CD4-positive, alpha-beta T cell treated with Interleukin-4 for 1 hour (primary cell): ENCODE measurements around the gene POLR2H.

Experiments used
- DNase-seq, 2 donors: peaks; one replicate each; pipeline ENCODE4 v3.0.0-alpha.2; 2020 to 2022

Gene POLR2H

DNA sequence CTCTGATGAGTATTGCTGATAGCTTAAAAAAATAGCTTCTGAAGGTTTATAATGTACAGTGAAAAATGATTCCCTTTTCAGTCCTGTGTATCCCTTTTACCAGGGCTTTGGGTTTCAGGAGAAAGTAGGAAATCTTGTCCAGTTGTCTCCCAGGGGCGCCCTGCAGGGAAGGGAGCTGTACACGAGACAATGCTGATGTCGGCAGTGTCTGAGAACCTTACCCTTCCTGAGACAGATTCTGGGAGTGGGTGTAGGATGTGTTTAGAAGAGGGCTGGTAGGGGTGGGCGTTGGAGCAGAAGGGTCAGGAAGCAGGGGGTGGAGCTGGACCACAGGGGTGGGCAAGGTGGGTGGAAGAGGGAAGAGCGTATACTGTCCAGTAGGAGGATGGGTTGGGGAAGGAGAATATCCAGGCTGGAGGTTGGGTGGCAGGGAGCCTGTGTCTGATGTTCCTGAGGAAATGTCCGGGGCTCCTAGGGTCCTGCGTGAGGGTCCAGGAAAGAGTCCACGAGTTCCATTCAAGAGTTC is 10.8 kb downstream of the POLR2H start:
- DNase-seq, result no peak

DNA sequence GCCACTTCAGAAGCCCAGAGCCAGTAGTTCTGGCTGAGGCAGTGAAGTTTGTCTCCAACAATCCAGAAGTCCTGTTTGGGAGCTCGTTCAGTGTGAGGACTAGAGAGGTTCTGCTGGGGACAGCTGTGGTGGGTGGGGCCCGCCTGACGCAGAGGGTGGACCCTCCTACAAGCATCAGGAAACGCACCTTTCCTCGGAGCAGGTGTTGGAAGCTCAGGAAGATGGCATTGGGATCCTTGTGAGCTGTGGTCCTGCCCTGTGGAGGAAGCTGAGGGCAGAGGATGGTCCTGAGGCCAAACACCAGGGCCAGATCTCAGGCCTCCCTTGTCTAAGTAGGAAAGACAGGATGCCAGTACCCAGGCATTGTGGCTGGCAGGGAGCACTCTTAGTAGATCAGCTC is 11.4 kb downstream of the POLR2H start:
- no peak for DNase-seq

- no peak for DNase-seq
These were observed 11.9 kb downstream of the POLR2H start for GRCh38 chr3:184373422-184373821.

GRCh38 chr3:184375747-184376461 is 14.4 kb downstream of the POLR2H start:
- no peak for DNase-seq

GRCh38 chr3:184377374-184377773 is 15.9 kb downstream of the POLR2H start:
- DNase-seq, result no peak

GRCh38 chr3:184377882-184378445 is 16.5 kb downstream of the POLR2H start, which contains the start of gene THPO:
Gene THPO (minus strand): TSS chr3:184378207. CDS start chr3:184376259, 1,948 bp downstream.
- no peak for DNase-seq

DNA sequence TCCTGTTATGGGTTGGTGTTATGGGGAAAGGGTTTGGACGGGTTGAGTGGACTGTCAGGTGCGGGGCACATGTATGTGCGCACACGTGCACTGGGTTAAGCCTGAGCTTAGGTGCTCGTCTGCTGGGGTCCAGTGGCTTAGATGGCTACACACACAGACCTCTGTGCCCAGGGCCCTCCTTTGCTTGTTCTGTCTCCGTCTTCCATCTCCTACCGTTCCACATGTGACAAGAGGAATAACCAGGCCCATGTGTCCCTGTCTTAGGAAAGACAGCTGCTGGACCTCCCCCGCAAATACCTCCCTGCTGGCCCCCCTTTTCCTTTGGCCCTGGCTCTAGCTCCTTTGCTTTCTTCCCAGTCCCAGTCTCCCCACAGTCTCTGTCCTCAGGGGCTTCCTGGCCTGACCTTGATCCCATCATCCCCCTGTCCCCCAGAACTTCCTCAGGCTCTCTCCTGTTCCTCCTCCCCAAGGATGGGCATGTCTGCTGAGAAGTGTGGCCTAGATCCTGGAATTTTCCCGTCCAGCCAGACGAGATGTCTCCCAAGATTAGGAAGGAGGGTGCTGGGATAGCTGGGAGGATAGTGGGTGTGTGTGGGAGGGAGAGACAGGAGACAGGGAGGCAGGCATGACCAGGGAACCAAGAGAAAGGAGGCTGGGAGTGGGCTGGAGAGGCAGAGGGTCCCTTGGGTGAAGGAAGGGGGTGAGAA is 17.3 kb downstream of the POLR2H start:
- no peak for DNase-seq

GRCh38 chr3:184379358-184380184 is 18.1 kb downstream of the POLR2H start, which contains the start of gene CHRD:
Gene CHRD (plus strand): TSS chr3:184380054. CDS start chr3:184380319, 265 bp downstream.
- no peak for DNase-seq

GRCh38 chr3:184380185-184380626 is 18.7 kb downstream of the POLR2H start:
- DNase-seq, result peak in 1 of 2 donors; percentile 16

DNA sequence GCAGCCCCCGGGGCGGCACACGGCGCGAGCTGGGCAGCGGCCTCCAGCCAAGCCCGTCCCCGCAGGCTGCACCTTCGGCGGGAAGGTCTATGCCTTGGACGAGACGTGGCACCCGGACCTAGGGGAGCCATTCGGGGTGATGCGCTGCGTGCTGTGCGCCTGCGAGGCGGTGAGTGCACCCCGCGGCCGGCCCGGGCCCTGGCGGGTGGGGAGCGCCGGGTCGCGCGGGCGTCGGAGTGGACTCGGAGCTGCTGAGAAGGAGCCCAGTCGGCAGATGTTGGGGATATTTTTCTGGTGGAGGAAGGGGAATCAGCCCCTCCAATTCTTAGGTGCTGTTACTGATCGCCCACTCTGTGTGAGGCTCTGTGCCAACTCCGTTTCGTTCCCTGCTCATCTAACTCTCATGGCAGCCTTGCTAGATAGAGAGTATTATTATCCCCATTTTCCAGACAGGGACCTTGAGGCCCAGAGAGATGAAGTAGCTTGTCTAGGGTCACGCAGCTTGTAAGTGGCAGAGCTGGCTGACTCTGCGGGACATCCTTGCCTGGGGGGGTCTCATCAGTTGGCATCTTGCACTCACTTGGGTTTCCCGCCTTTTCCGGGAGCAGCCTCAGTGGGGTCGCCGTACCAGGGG is 19.2 kb downstream of the POLR2H start:
- peak in 1 of 2 donors; percentile 15 for DNase-seq

DNA sequence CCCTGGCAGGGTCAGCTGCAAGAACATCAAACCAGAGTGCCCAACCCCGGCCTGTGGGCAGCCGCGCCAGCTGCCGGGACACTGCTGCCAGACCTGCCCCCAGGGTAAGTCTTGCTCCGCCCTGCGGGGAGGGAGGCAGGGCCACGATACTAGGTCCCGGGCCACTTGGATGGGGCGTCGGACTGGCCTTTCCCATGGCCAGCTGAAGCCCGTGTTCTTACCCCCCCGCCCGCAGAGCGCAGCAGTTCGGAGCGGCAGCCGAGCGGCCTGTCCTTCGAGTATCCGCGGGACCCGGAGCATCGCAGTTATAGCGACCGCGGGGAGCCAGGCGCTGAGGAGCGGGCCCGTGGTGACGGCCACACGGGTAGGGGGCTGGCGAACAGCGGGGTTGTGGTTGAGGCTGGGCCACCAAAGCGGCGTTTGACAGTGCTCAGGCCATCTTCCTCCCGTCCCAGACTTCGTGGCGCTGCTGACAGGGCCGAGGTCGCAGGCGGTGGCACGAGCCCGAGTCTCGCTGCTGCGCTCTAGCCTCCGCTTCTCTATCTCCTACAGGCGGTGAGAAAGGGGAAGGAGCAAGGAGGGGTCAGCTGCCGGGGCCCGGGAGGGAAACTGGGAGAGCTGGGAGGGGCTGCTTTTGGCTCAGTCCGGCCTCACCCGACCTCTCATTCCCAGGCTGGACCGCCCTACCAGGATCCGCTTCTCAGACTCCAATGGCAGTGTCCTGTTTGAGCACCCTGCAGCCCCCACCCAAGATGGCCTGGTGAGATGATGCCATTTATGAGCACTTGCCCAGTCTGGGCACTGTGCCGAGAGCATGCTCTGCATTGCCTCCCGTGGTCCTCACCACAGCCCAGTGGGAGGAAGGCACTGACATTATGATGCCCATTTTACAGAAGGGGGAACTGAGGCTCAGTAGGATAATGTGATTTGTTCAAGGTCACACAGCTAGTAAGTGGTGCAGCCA is 20.0 kb downstream of the POLR2H start:
- DNase-seq, result peak in 1 of 2 donors; percentile 24

DNA sequence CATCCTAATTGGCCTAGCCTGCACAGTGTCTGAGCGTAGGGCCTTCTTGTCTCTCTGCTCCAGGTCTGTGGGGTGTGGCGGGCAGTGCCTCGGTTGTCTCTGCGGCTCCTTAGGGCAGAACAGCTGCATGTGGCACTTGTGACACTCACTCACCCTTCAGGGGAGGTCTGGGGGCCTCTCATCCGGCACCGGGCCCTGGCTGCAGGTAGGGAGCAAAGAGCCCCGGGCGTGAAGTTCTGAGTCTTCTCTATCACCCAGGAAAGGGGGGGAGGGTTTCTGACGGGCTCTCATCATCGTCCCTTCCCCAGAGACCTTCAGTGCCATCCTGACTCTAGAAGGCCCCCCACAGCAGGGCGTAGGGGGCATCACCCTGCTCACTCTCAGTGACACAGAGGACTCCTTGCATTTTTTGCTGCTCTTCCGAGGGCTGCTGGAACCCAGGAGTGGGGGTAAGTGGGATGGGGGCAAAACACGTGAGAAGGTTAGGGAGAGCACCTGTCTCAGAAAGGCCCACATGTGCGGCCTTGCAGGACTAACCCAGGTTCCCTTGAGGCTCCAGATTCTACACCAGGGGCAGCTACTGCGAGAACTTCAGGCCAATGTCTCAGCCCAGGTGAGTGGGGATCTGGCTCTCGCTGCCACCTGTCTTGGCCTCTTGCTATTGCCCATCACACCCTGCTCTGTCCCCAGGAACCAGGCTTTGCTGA is 21.0 kb downstream of the POLR2H start:
- DNase-seq, result no peak

DNA sequence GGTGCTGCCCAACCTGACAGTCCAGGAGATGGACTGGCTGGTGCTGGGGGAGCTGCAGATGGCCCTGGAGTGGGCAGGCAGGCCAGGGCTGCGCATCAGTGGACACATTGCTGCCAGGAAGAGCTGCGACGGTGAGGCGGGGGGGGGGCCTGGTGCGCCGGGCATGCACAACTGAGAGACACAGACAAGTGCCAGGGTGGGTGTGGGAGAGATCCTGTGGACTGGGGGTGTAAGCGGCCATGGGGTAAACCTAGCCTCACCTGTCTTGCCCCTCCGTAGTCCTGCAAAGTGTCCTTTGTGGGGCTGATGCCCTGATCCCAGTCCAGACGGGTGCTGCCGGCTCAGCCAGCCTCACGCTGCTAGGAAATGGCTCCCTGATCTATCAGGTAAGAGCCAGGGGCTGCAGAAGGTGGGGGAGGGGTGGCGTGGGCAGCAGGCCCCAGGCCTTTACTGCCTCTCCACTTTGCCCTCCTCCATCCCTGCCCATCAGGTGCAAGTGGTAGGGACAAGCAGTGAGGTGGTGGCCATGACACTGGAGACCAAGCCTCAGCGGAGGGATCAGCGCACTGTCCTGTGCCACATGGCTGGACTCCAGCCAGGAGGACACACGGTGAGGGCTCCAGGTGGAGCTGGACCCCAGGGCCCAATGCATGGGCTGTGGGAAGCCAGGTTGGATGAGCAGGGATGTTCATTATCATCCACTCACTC is 21.7 kb downstream of the POLR2H start:
- DNase-seq, result no peak

GRCh38 chr3:184384342-184384741 is 22.8 kb downstream of the POLR2H start:
- DNase-seq, result no peak

DNA sequence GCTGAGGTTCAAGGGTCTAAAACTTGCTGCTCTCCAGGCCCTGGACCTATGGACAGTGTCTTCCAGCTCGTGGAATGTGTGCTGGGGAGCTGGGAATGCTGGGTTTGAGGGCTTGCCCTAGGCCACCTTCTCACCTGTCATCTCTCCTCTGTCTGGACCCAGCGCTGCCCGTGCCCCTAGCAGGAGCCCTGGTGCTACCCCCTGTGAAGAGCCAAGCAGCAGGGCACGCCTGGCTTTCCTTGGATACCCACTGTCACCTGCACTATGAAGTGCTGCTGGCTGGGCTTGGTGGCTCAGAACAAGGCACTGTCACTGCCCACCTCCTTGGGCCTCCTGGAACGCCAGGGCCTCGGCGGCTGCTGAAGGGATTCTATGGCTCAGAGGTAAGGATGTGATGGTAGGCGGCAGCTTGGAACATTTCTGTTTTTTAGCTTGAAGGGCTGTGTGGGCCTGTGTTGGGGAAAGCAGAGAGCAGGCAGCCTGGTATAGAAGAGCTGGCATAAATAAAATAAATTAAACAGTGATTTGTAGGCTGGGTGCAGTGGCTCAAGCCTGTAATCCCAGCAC is 23.4 kb downstream of the POLR2H start:
- DNase-seq, result no peak

- no peak for DNase-seq
These were observed 24.7 kb downstream of the POLR2H start for GRCh38 chr3:184386047-184386806.

GRCh38 chr3:184387174-184387714 is 25.7 kb downstream of the POLR2H start:
- DNase-seq, result no peak
